GM19452 (cell line): Measurements from ENCODE around the gene GPR149.
A peak's percentile ranks its signal among the peaks of the same experiment; 100 is the strongest.

Experiments used
- ATAC-seq: cut with Tn5 transposase; IDR thresholded peaks from one replicate; pipeline ENCODE4 v1.9.1; 2021; ENCODE audit not compliant: unreplicated experiment

GPR149 gene

GRCh38 chr3:154345422-154346122, 84.4 kb downstream of the GPR149 start:
- ATAC-seq = no peak

DNA sequence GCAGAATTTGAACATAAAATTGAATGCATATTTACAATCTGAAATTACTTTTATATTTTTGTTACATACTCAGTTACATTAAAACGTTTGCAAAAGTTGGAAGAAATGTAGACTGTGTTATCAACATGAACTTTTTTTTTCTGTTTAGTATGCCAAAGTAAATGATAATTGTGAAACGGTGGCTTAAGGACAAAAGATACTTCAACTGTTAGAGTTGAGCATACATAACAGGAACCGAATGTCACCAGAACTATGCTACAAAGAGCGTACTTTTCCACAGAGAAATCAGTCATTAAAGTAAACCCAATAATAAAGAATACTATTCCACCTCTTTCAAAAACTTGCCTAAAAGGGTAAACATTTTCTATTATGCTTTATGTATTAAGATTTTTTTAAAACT, 91.4 kb downstream of the GPR149 start:
- ATAC-seq = no peak

- ATAC-seq = no peak
Observed at GRCh38 chr3:154338008-154338407, 92.0 kb downstream of the GPR149 start.

- ATAC-seq = no peak
Observed at GRCh38 chr3:154334973-154335420, 95.0 kb downstream of the GPR149 start.

- no peak for ATAC-seq
Observed at GRCh38 chr3:154327871-154328270, 102.1 kb downstream of the GPR149 start.

- no peak for ATAC-seq
Observed at GRCh38 chr3:154324919-154325318, 105.1 kb downstream of the GPR149 start.

DNA sequence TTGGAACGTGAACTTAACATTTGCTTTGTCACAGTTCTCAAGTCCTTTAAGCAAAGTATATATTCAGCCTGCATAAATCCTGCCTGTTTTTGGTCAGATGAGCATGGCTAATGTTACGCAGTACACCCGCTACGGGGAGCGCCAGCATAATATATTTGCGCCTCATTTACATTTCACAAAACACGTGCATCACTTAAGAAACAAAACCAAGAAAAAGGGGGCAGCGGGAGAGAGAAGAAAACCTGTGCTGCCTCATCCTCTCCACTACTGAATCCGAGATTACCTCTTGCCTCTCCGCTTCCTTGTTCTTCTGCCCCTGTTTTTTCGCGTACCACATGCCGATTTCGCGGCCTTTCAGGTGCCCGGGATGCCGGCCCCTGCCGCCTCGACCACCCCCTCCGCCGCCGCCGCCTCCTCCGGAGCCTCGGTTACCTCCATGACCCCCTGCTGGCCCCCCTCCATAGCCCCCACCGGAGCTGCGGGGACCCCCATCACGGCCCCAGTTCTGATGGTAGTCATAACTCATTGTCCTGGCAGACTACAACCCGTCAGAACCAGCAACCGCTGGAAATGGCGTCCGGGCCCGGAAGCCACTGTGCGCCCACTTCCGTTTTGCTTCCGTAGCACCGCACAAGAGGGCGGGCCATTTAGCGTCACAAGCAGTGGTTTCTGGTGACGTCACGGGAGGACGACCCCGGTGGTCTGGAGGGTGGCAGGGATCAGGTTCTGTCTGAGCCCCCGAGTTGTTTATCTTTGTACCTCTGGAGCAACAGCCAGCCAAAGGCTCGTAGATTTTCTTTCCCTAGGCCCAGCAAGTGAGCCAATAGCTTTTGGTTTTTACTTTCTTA, 105.9 kb downstream of the GPR149 start, which contains the start of gene DHX36:
DHX36 (minus strand) TSS at position 597 of the 848 bp plus-strand sequence; CDS start at position 526, 71 bp downstream.
- ATAC-seq = peak; percentile 93

DNA sequence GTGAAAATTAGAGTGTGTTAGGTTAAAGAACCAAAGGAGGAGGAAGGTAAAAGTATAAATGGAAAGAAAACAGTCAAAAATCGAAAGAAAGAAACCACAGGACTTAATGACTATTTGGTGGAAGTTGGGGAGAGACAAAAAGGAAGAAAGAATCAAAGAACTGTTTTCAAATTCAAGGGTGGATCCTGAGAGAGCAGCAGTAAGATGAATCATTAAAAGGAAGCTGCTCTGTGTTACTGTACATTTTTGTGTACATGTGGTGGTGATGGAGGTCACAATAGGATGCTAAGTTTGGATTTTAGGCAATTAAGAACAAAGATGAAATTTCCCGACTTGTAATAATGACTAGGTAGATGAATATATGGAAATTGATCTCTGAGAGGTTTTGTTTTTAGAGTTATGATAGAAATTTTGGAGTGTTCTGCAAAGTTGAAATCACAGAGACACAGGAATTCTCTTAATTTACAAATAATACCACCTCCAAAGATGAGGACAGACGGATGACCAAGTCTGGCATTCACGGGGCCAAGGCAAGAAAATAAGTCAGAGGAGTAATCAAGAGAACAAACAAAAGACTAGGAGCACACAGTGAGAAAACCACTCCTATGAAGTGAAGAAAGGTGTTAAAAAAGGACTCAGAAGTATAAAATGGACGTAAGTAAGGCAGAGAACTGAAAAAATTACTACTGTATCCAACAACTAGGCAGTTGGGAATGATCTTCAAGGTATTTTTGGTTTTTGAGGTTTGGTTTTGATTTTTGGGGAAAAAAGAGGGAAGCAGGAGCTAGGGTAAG, 112.8 kb downstream of the GPR149 start:
- ATAC-seq = no peak

- no peak for ATAC-seq
Observed at GRCh38 chr3:154314152-154314551, 115.8 kb downstream of the GPR149 start.

DNA sequence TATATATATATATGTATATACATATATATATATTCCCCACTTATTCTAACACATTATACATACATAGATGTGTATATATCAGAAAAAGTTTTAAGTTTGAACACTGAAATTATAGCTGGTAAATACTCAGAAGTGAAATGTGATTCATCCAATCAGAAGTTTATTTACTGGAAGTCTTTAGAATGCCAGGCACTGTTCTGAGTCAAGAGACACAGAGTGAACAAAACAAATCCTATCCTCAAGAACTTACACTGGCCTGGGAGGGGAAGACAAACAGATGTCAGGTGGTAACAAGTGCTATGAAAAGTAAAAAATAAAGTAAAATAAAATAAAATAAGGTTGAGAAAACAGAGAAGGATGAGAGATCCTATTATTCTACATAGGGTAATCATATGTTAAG, 119.2 kb downstream of the GPR149 start:
- ATAC-seq = no peak

DNA sequence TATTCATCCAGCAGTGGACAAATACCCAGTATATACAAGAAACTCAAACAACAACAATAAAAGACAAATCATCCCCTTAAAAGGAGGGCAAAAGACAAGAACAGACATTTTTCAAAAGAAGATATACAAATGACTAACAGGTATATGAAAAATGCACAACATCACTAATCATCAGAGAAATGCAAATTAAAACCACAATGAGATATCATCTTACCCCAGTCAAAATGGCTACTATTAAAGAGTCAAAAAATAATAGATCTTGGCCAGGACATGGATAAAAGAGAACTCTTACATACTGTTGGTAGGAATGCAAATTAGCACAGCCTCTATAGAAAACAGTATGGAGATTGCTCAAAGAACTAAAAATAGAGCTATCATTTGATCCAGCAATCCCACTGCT, 122.6 kb downstream of the GPR149 start:
- no peak for ATAC-seq

- ATAC-seq = peak; percentile 61
Observed at GRCh38 chr3:154304936-154305335, 125.1 kb downstream of the GPR149 start.

GRCh38 chr3:154304116-154304786, 125.7 kb downstream of the GPR149 start:
- peak; percentile 46 for ATAC-seq

DNA sequence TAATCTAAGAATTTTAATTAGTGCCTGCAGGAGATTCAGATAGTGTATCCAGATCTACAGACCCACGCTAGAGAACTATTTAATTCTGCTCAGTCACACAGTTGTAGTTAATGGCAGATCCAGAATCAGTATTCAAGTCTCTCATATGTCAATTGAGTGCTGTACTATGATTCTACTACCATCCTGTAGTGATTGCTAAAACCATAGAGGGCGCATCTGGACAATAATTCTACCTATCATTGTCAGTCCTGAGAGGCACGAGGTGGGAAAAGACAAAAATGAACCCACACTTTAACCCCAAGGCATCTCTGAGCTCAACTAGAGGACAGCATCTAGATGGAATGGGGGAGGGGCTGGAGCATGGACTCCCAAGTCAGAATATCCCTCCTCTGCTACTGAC, 128.4 kb downstream of the GPR149 start:
- ATAC-seq = no peak

- no peak for ATAC-seq
Observed at GRCh38 chr3:154294016-154294415, 136.0 kb downstream of the GPR149 start.

DNA sequence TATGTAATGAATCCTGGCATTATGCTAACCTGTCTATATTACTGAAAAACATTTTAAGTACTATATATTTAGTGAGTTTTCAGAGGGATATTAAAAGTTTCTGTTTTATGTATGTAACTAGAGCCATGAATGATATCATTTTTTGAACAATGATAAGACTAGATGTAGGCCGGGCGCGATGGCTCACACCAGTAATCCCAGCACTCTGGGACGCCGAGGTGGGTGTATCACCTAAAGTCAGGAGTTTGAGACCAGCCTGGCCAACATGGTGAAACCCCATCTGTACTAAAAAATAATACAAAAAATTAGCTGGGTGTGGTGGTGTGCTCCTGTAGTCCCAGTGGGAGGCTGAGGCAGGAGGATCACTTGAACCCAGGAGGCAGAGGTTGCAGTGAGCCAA, 139.8 kb downstream of the GPR149 start:
- no peak for ATAC-seq
